MCF 10A (cell line): ENCODE measurements around the gene CRYGC. TPM values are rescaled to one million over a fixed set of nuclear protein-coding genes. Genes with fewer than 3 reads are reported as not detected.

ENCODE experiments used
- BruUV-seq: library from RNA; stranded (reverse); fragments of 400-500 nt; replicated peaks from 2 replicates; lab custom pipeline; 2021; lab: Mats Ljungman, UMichigan
- CTCF ChIA-PET: fragments of 300-600 bp; sonication (Branson Sonifier 250); formaldehyde crosslinking; extraction: SDS; loops from one replicate; lab custom pipeline; 2021; ENCODE audit warnings: antibody characterized with exemption, inconsistent platforms; lab: Yijun Ruan, JAX
- POLR2A ChIA-PET: fragments of 300-600, 350-650 bp; sonication (Branson Sonifier 250); formaldehyde crosslinking; extraction: SDS; loops from one replicate; lab custom pipeline; 2020; ENCODE audit warnings: antibody characterized with exemption, inconsistent platforms; lab: Yijun Ruan, JAX
- DNase-seq: peaks from one replicate; pipeline ENCODE4 v3.0.0-alpha.2; 2018; ENCODE audit not compliant: unreplicated experiment
- H3K27ac Mint-ChIP-seq: one replicate; pipeline ENCODE4 v1.8.0; 2022; ENCODE audit warnings: mild to moderate bottlenecking, low read depth, mixed read lengths; ENCODE audit not compliant: unreplicated experiment
- H3K27me3 Mint-ChIP-seq: one replicate; pipeline ENCODE4 v1.8.0; 2022; ENCODE audit warnings: mixed read lengths; ENCODE audit not compliant: insufficient read depth, unreplicated experiment
- H3K36me3 Mint-ChIP-seq: one replicate; pipeline ENCODE4 v1.8.0; 2022; ENCODE audit warnings: mild to moderate bottlenecking, moderate library complexity, mixed read lengths; ENCODE audit not compliant: insufficient read depth, unreplicated experiment
- H3K4me1 Mint-ChIP-seq: one replicate; pipeline ENCODE4 v1.8.0; 2022; ENCODE audit warnings: mixed read lengths; ENCODE audit not compliant: insufficient read depth, unreplicated experiment
- H3K4me3 Mint-ChIP-seq: one replicate; pipeline ENCODE4 v1.8.0; 2022; ENCODE audit warnings: mild to moderate bottlenecking, moderate library complexity, mixed read lengths; ENCODE audit not compliant: unreplicated experiment
- H3K9me3 Mint-ChIP-seq: one replicate; pipeline ENCODE4 v1.8.0; 2022; ENCODE audit warnings: mixed read lengths; ENCODE audit not compliant: unreplicated experiment
- CTCF ChIP-seq: fragments of 200-600 bp; IDR thresholded peaks from one replicate; pipeline ENCODE4 v1.8.0; 2022; ENCODE audit warnings: antibody characterized with exemption, mild to moderate bottlenecking; ENCODE audit not compliant: unreplicated experiment
- intact Hi-C: fragments of 100-400 bp; cut with micrococcal nuclease; formaldehyde crosslinking; loops from 2 replicates; pipeline ENCODE4 v1.14.1; 2022
- total RNA-seq: library from RNA; stranded (reverse); gene quantifications from 2 replicates; pipeline ENCODE4 v1.2.3, GENCODE V29; 2022

CRYGC gene
- total RNA-seq, 1 experiment from 2014 or later, result not detected

- no peak for DNase-seq
- no peaks in the 10 kb centered on the region for H3K4me1 Mint-ChIP-seq
- POLR2A ChIA-PET, result interaction anchor here (0.6 kb wide), 1 partner anchor 21 kb away, joined by 3 read pairs; no protein-coding TSS in a partner anchor
- H3K27ac Mint-ChIP-seq, result no peak overlapping the region
- no TSS peak for BruUV-seq
- H3K9me3 Mint-ChIP-seq, result no peaks in the 10 kb centered on the region
- H3K36me3 Mint-ChIP-seq, result peaks cover 6% of the 10 kb centered on the region
- no peak overlapping the region for H3K4me3 Mint-ChIP-seq
- CTCF ChIA-PET, result interaction anchor here (1.0 to 1.4 kb wide), 2 partner anchors 17 to 347 kb away, joined by 4 to 6 read pairs; no protein-coding TSS in a partner anchor
- TF ChIP-seq CTCF, result no peak
- peaks cover 9% of the 10 kb centered on the region for H3K27me3 Mint-ChIP-seq
- intact Hi-C loops, result no loop called here
Measured at GRCh38 chr2:208092093-208092832, 37.4 kb downstream of the CRYGC start.

GRCh38 chr2:208090420-208090819 lies 39.2 kb downstream of the CRYGC start:
- no peak for DNase-seq
- Mint-ChIP-seq H3K9me3 (no peaks in the 10 kb centered on the region), H3K4me1 (peaks cover 4% of the 10 kb centered on the region), H3K27me3 (peaks cover 9% of the 10 kb centered on the region), H3K36me3 (peaks cover 6% of the 10 kb centered on the region), H3K27ac (no peak overlapping the region), H3K4me3 (no peak overlapping the region)
- ChIA-PET CTCF (no interaction called here), POLR2A (no interaction called here)
- intact Hi-C loops, result no loop called here
- no TSS peak for BruUV-seq
- no peak for TF ChIP-seq CTCF

- H3K27ac Mint-ChIP-seq, result no peak overlapping the region
- BruUV-seq, result no TSS peak
- ChIA-PET POLR2A (interaction anchor here (1.1 kb wide), 1 partner anchor 21 kb away, joined by 3 read pairs; no protein-coding TSS in a partner anchor), CTCF (interaction anchor here (1.5 kb wide), 1 partner anchor 16 kb away, joined by 3 read pairs; no protein-coding TSS in a partner anchor)
- no peaks in the 10 kb centered on the region for H3K9me3 Mint-ChIP-seq
- peaks cover 4% of the 10 kb centered on the region for H3K4me1 Mint-ChIP-seq
- intact Hi-C loops, result no loop called here
- H3K36me3 Mint-ChIP-seq, result no peaks in the 10 kb centered on the region
- H3K4me3 Mint-ChIP-seq, result no peak overlapping the region
- peaks cover 29% of the 10 kb centered on the region for H3K27me3 Mint-ChIP-seq
- TF ChIP-seq CTCF, result no peak
- no peak for DNase-seq
Measured at GRCh38 chr2:208086029-208086428, 43.6 kb downstream of the CRYGC start.

GRCh38 chr2:208083807-208084206 lies 45.8 kb downstream of the CRYGC start:
- CTCF ChIA-PET, result interaction anchor here (0.6 to 1.9 kb wide), 3 partner anchors 8 to 325 kb away, joined by 3 to 10 read pairs (median 4); no protein-coding TSS in a partner anchor
- Mint-ChIP-seq H3K9me3 (no peaks in the 10 kb centered on the region), H3K36me3 (no peaks in the 10 kb centered on the region), H3K27ac (no peak overlapping the region), H3K4me3 (no peak overlapping the region), H3K27me3 (peaks cover 43% of the 10 kb centered on the region), H3K4me1 (peaks cover 4% of the 10 kb centered on the region)
- no TSS peak for BruUV-seq
- TF ChIP-seq CTCF, result no peak
- intact Hi-C loops, result no loop called here
- POLR2A ChIA-PET, result no interaction called here
- no peak for DNase-seq

Other genes with a start within 250 kb of the CRYGC start
- 5.4 and 7.5 TPM in 2 replicates for gene PLEKHM3, start 104.3 kb downstream of the CRYGC start, total RNA-seq
- gene CRYGD, start 5.3 kb downstream of the CRYGC start, total RNA-seq, result not detected in 2 replicates
- not detected in 2 replicates for gene CRYGB, start 16.3 kb upstream of the CRYGC start, total RNA-seq
- not detected in 2 replicates for gene CRYGA, start 33.8 kb upstream of the CRYGC start, total RNA-seq
- gene C2orf80, start 60.2 kb upstream of the CRYGC start, total RNA-seq, result not detected in 2 replicates
- 50.2 and 122 TPM in 2 replicates for gene IDH1, start 125.2 kb upstream of the CRYGC start, total RNA-seq
- gene PIKFYVE, start 136.4 kb upstream of the CRYGC start, total RNA-seq, result 22.8 and 27.2 TPM in 2 replicates